Measurements from ENCODE around the gene DNAAF8. TPM values are rescaled to one million over a fixed set of nuclear protein-coding genes. Genes with fewer than 3 reads are reported as not detected.
A peak's percentile ranks its signal among the peaks of the same experiment; 100 is the strongest.

DNAAF8 gene
- total RNA-seq, 3 donors from 2014 or later: 0.22 to 1.8 (median 0.98) TPM

GRCh38 chr16:4687416-4687815, 46.9 kb upstream of the DNAAF8 start:
- H3K4me3 ChIP-seq: no peak overlapping the region
- DNase-seq: no peak
- H3K9me3 ChIP-seq: no peaks in the 10 kb centered on the region
- H3K36me3 ChIP-seq (ENCODE audit: low read depth): no peaks in the 10 kb centered on the region
- TF ChIP-seq CTCF (IDR thresholded peaks at IDR 0.05): no peak
- no peak for ATAC-seq
- intact Hi-C loops (cut with DNase I, micrococcal nuclease): no loop called here
- H3K4me1 ChIP-seq (ENCODE audit: low read depth): peaks cover 4% of the 10 kb centered on the region

- ATAC-seq (no peak), DNase-seq (peak in 1 of 3 donors; percentile 48)
- Histone ChIP-seq H3K36me3 (ENCODE audit: low read depth) (no peaks in the 10 kb centered on the region), H3K4me3 (no peak overlapping the region), H3K4me1 (ENCODE audit: low read depth) (peaks cover 9% of the 10 kb centered on the region), H3K9me3 (no peaks in the 10 kb centered on the region)
- intact Hi-C loops (cut with DNase I, micrococcal nuclease): no loop called here
- no peak for TF ChIP-seq CTCF (IDR thresholded peaks at IDR 0.05)
These were observed 46.2 kb upstream of the DNAAF8 start for GRCh38 chr16:4687946-4688673.

- peaks cover 9% of the 10 kb centered on the region for H3K4me1 ChIP-seq (ENCODE audit: low read depth)
- DNase-seq (no peak), ATAC-seq (no peak)
- H3K36me3 ChIP-seq (ENCODE audit: low read depth): peaks cover 4% of the 10 kb centered on the region
- no peaks in the 10 kb centered on the region for H3K9me3 ChIP-seq
- TF ChIP-seq CTCF (IDR thresholded peaks at IDR 0.05): no peak
- no peak overlapping the region for H3K4me3 ChIP-seq
- intact Hi-C loops (cut with DNase I, micrococcal nuclease): no loop called here
These were observed 45.7 kb upstream of the DNAAF8 start for GRCh38 chr16:4688674-4689045.

- peak in 1 of 3 donors; percentile 39 for DNase-seq
- no peak overlapping the region for H3K4me3 ChIP-seq
- peaks cover 9% of the 10 kb centered on the region for H3K4me1 ChIP-seq (ENCODE audit: low read depth)
- ATAC-seq: no peak
- H3K9me3 ChIP-seq: no peaks in the 10 kb centered on the region
- H3K36me3 ChIP-seq (ENCODE audit: low read depth): peaks cover 4% of the 10 kb centered on the region
- intact Hi-C loops (cut with DNase I, micrococcal nuclease): no loop called here
- TF ChIP-seq CTCF (IDR thresholded peaks at IDR 0.05): no peak
These were observed 45.2 kb upstream of the DNAAF8 start for GRCh38 chr16:4689091-4689671.

- intact Hi-C loops (cut with DNase I, micrococcal nuclease): no loop called here
- H3K36me3 ChIP-seq (ENCODE audit: low read depth): peaks cover 4% of the 10 kb centered on the region
- H3K4me1 ChIP-seq (ENCODE audit: low read depth): peaks cover 14% of the 10 kb centered on the region
- H3K9me3 ChIP-seq: no peaks in the 10 kb centered on the region
- TF ChIP-seq CTCF (IDR thresholded peaks at IDR 0.05): no peak
- ATAC-seq (no peak), DNase-seq (peak in 2 of 3 donors; percentile 23 to 54)
- H3K4me3 ChIP-seq: no peak overlapping the region
These were observed 44.3 kb upstream of the DNAAF8 start for GRCh38 chr16:4689864-4690704.
